Activated naive CD4-positive, alpha-beta T cell treated with Interleukin-2 at 50 U/mL for 16 hours (primary cell): ENCODE data around the gene TRMT10B.
"Not testable (repeated sequence)": the region's sequence is repeated elsewhere in the genome, so short reads cannot be mapped to it uniquely, and the experiment has no call there.

ENCODE experiments used
- DNase-seq: peaks from one replicate; pipeline ENCODE4 v3.0.0-alpha.2; 2020

TRMT10B gene

GRCh38 chr9:37801959-37802711 is 48.5 kb downstream of the TRMT10B start:
- DNase-seq, result no peak

GRCh38 chr9:37806271-37806670 is 52.7 kb downstream of the TRMT10B start:
- DNase-seq, result no peak

GRCh38 chr9:37809676-37810075 is 56.1 kb downstream of the TRMT10B start:
- DNase-seq, result not testable (repeated sequence)

GRCh38 chr9:37811906-37812476 is 58.4 kb downstream of the TRMT10B start:
- no peak for DNase-seq

GRCh38 chr9:37812773-37813379 is 59.3 kb downstream of the TRMT10B start:
- no peak for DNase-seq

- DNase-seq, result no peak
These were observed 65.2 kb downstream of the TRMT10B start for GRCh38 chr9:37818849-37819248.

GRCh38 chr9:37820142-37820541 is 66.5 kb downstream of the TRMT10B start:
- DNase-seq, result no peak

- not testable (repeated sequence) for DNase-seq
These were observed 71.6 kb downstream of the TRMT10B start for GRCh38 chr9:37825174-37825573.

GRCh38 chr9:37827483-37828165 is 74.0 kb downstream of the TRMT10B start:
- DNase-seq, result no peak
